Endothelial cell of umbilical vein (primary cell): Measurements from ENCODE around the gene EPS8L2. TPM values are rescaled to one million over a fixed set of nuclear protein-coding genes. Genes with fewer than 3 reads are reported as not detected.

ENCODE experiments used
- BruUV-seq: library from RNA; stranded (reverse); fragments of 400-500 nt; replicated peaks from 2 replicates; lab custom pipeline; 2021; lab: Mats Ljungman, UMichigan
- CTCF ChIA-PET: fragments of 300-600, 350-600 bp; sonication (Branson Sonifier 250); formaldehyde crosslinking; loops from one replicate; lab custom pipeline; 2021; ENCODE audit warnings: antibody characterized with exemption, inconsistent platforms; lab: Charles Lee
- POLR2A ChIA-PET: fragments of 300-600, 350-600 bp; sonication (Branson Sonifier 250); formaldehyde crosslinking; loops from one replicate; lab custom pipeline; 2021; ENCODE audit warnings: antibody characterized with exemption, inconsistent platforms; lab: Charles Lee
- DNase-seq: peaks from one replicate; pipeline ENCODE4 v3.0.0-alpha.2; 2011; ENCODE audit warnings: low read depth, low spot score
- FAIRE-seq: peaks from 2 replicates; lab custom pipeline; 2011; peaks lifted over from hg19 to GRCh38; lab: Jason Lieb, UNC
- H2AFZ ChIP-seq: 2 replicates; pipeline ENCODE4 v1.6.0; 2012; ENCODE audit warnings: low read depth, low read length, control low read depth, inconsistent platforms
- H3K27ac ChIP-seq: 2 replicates; pipeline ENCODE4 v1.5.1; 2011; ENCODE audit warnings: low read depth, mild to moderate bottlenecking, control low read depth, low read length, moderate library complexity; ENCODE audit not compliant: insufficient read depth
- H3K27me3 ChIP-seq, 2 experiments: 2 replicates each; pipeline versions ENCODE4 v1.6.0 to v1.6.1; 2011; ENCODE audit warnings: low read length in 2 of 2, mixed read lengths in 1 of 2; ENCODE audit not compliant: control insufficient read depth in 2 of 2, insufficient read depth in 2 of 2
- H3K36me3 ChIP-seq, 2 experiments: 2 replicates in 1 of 2; 3 replicates in 1 of 2; pipeline ENCODE4 v1.5.1; 2011; ENCODE audit warnings: low read length in 2 of 2, mild to moderate bottlenecking in 1 of 2, moderate library complexity in 1 of 2; ENCODE audit not compliant: control insufficient read depth in 2 of 2, insufficient read depth in 2 of 2; ENCODE audit errors: extremely low read depth in 1 of 2
- H3K4me1 ChIP-seq: 3 replicates; pipeline ENCODE4 v1.5.1; 2011; ENCODE audit warnings: mild to moderate bottlenecking, low read length; ENCODE audit not compliant: control insufficient read depth, insufficient read depth; ENCODE audit errors: extremely low read depth
- H3K4me2 ChIP-seq: 2 replicates; pipeline ENCODE4 v1.6.1; 2011; ENCODE audit warnings: low read length, control low read depth, mixed read lengths; ENCODE audit not compliant: insufficient read depth
- H3K4me3 ChIP-seq, 3 experiments: fragments of 200-600 bp in 1 of 3; sonication (generic), shearing (Covaris generic) in 1 of 3; replicated peaks in 1 of 3; 2 replicates each; pipeline ENCODE4 v1.5.1; 2011 to 2016; ENCODE audit warnings: control low read depth in 3 of 3, low read length in 3 of 3, mild to moderate bottlenecking in 2 of 3, inconsistent platforms in 1 of 3, low read depth in 1 of 3, moderate library complexity in 1 of 3; ENCODE audit not compliant: insufficient read depth in 1 of 3
- H3K79me2 ChIP-seq: 2 replicates; pipeline ENCODE4 v1.6.0; 2012; ENCODE audit warnings: low read length, inconsistent platforms; ENCODE audit not compliant: control insufficient read depth, insufficient read depth
- H3K9ac ChIP-seq: replicated peaks from 2 replicates; pipeline ENCODE3; 2011; ENCODE audit warnings: low read length, control low read depth; ENCODE audit not compliant: insufficient read depth; ENCODE audit errors: extremely low read depth
- H3K9me1 ChIP-seq: replicated peaks from 3 replicates; pipeline ENCODE4 v1.6.0; 2011; ENCODE audit warnings: mild to moderate bottlenecking, low read length; ENCODE audit not compliant: control insufficient read depth, insufficient read depth; ENCODE audit errors: extremely low read depth
- H3K9me3 ChIP-seq: replicated peaks from 2 replicates; pipeline ENCODE4 v1.5.1; 2012; ENCODE audit warnings: low read length, inconsistent platforms; ENCODE audit not compliant: control insufficient read depth, insufficient read depth
- H4K20me1 ChIP-seq: replicated peaks from 2 replicates; pipeline ENCODE3; 2011; ENCODE audit warnings: mild to moderate bottlenecking, low read length; ENCODE audit not compliant: control insufficient read depth, insufficient read depth; ENCODE audit errors: extremely low read depth
- CTCF ChIP-seq, 2 donors: IDR thresholded peaks; 1 replicate in 1 of 2; 2 replicates in 1 of 2; pipeline ENCODE4 v1.5.1; 2011; ENCODE audit warnings: low read length in 2 of 2, mild to moderate bottlenecking in 2 of 2, moderate library complexity in 2 of 2, control low read depth in 1 of 2, inconsistent platforms in 1 of 2, low read depth in 1 of 2; ENCODE audit not compliant: insufficient read depth in 1 of 2; ENCODE audit errors: extremely low read depth in 1 of 2
- EZH2 ChIP-seq: IDR thresholded peaks from 2 replicates; pipeline ENCODE4 v1.6.1; 2012; ENCODE audit warnings: borderline replicate concordance, low read depth, mild to moderate bottlenecking, moderate library complexity, low read length, inconsistent platforms; ENCODE audit not compliant: severe bottlenecking
- FOS ChIP-seq: IDR thresholded peaks from 2 replicates; pipeline ENCODE4 v1.6.1; 2011; ENCODE audit warnings: mild to moderate bottlenecking, low read length, moderate library complexity, borderline replicate concordance; ENCODE audit not compliant: insufficient read depth
- GATA2 ChIP-seq: IDR thresholded peaks from 2 replicates; pipeline ENCODE4 v1.7.0; 2011; ENCODE audit warnings: low read depth, mild to moderate bottlenecking, moderate library complexity, mixed read lengths, low read length; ENCODE audit not compliant: insufficient read length, insufficient read depth
- JUN ChIP-seq: IDR thresholded peaks from 2 replicates; pipeline ENCODE4 v1.6.1; 2011; ENCODE audit warnings: borderline replicate concordance, low read depth; ENCODE audit not compliant: insufficient read length, insufficient read depth
- MAX ChIP-seq: IDR thresholded peaks from 2 replicates; pipeline ENCODE4 v1.6.1; 2011; ENCODE audit not compliant: insufficient read depth, insufficient read length
- MYC ChIP-seq: IDR thresholded peaks from one replicate; pipeline ENCODE4 v1.6.1; 2011; ENCODE audit warnings: mild to moderate bottlenecking, low read depth, low read length
- POLR2A ChIP-seq: IDR thresholded peaks from 2 replicates; pipeline ENCODE4 v1.6.1; 2012; ENCODE audit warnings: low read depth, mild to moderate bottlenecking, control low read depth, low read length
- POLR2AphosphoS5 ChIP-seq: IDR thresholded peaks from 2 replicates; pipeline ENCODE4 v1.6.1; 2012; ENCODE audit warnings: low read depth, mild to moderate bottlenecking, control low read depth, low read length, moderate library complexity; ENCODE audit not compliant: insufficient read depth
- dilution Hi-C: fragments of 300-500 bp; cut with MboI; formaldehyde crosslinking; loops from one replicate; pipeline ENCODE4 v1.15.0; 2019; ENCODE audit warnings: low sequenced_read_pairs; ENCODE audit not compliant: extremely low pct_ligation_motif_present
- intact Hi-C: fragments of 100-400 bp; cut with micrococcal nuclease; formaldehyde crosslinking; loops from one replicate; pipeline ENCODE4 v1.10.0; 2022
- polyA plus RNA-seq, 4 experiments: library from polyadenylated mRNA; depleted of rRNA in 3 of 4; stranded (reverse) in 3 of 4; unstranded in 1 of 4; fragments of >200 nt; gene quantifications; 2 replicates each; pipeline versions ENCODE4 v1.2.1 to v1.2.3, GENCODE V29; 2011 to 2012; ENCODE audit warnings: missing spikeins in 1 of 4
- total RNA-seq: library from RNA; stranded (reverse); gene quantifications from 2 replicates; pipeline ENCODE4 v1.2.3, GENCODE V29; 2021

The EPS8L2 gene
- total and polyA plus RNA-seq, 2 donors (not counting 3 experiments of a cell fraction or from before 2014, with no cell fraction given): 5.2 to 12.5 TPM

GRCh38 chr11:773425-773824 is 67.4 kb downstream of the EPS8L2 start:
- ChIA-PET POLR2A (no interaction called here), CTCF (no interaction called here)
- peaks cover 62% of the 10 kb centered on the region for H3K79me2 ChIP-seq
- H2AFZ ChIP-seq: no peak overlapping the region
- no peaks in the 10 kb centered on the region for H4K20me1 ChIP-seq
- FAIRE-seq (no peak), DNase-seq (no peak)
- no peaks in the 10 kb centered on the region for H3K27me3 ChIP-seq
- no peak overlapping the region for H3K27ac ChIP-seq
- H3K9ac ChIP-seq: no peak overlapping the region
- dilution Hi-C loops: no loop called here
- BruUV-seq: no TSS peak
- intact Hi-C loops: no loop called here
- H3K4me3 ChIP-seq: no peak overlapping the region
- H3K9me3 ChIP-seq: no peaks in the 10 kb centered on the region
- TF ChIP-seq MAX (no peak), POLR2A (no peak), POLR2AphosphoS5 (no peak), FOS (no peak), JUN (no peak), MYC (no peak), EZH2 (no peak), CTCF (IDR thresholded peaks at IDR 0.05; ENCODE audit: extremely low read depth in 1 of 2, insufficient read depth in 1 of 2, low read depth in 1 of 2, low read length in 2 of 2) (no peak), GATA2 (no peak)
- peaks cover 22% of the 10 kb centered on the region for H3K4me1 ChIP-seq
- H3K36me3 ChIP-seq: peaks cover 17 to 37% of the 10 kb centered on the region in 2 experiments
- no peak overlapping the region for H3K4me2 ChIP-seq
- no peaks in the 10 kb centered on the region for H3K9me1 ChIP-seq
